ENCODE data around the gene LYPD1.

The LYPD1 gene

GRCh38 chr2:132599556-132599955, 70.4 kb downstream of the LYPD1 start:
- in situ Hi-C loops (cut with MboI; ENCODE audit: low sequenced_read_pairs), result no loop called here

DNA sequence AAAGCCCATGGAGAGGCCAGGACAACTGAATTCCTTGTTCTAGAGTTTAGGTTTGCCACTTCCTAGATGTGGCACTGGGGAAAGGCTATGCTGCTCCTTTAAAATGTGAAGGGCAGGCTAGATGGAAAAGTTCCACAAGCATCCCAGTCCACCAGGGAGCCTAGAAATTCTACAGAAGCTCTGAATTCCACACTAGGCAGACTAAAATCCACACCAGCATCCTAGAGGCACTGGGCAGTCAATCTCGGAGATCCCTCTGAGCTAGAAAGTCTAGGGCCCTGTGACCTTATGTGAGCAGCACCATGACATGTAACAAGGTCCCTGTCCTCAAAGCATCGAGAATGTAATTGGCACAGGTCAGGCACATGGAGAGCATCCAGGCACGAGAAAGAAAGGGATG, 71.5 kb downstream of the LYPD1 start:
- in situ Hi-C loops (cut with MboI; ENCODE audit: low sequenced_read_pairs), result no loop called here

GRCh38 chr2:132597831-132598230, 72.2 kb downstream of the LYPD1 start:
- in situ Hi-C loops (cut with MboI; ENCODE audit: low sequenced_read_pairs), result no loop called here

DNA sequence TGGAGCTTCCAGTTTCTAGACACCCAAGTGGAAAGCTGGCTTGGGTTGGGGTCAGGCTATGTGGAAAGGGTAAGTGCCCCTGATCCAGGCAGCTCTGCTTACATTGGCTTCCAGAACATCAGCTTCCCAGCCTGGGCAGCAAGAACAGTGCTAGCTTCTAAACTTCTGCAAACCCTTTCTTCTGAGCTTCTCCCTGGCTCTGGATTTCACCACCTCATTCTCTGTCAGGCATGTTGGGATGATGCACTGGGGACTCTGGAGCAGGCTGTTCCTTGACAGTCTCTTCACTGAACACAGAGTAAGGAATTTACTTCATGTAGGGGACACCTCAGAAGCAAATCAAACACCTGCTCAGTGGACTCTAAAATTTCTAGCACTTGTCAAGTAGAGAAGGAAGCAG, 72.8 kb downstream of the LYPD1 start:
- in situ Hi-C loops (cut with MboI; ENCODE audit: low sequenced_read_pairs), result no loop called here

- in situ Hi-C loops (cut with MboI; ENCODE audit: low sequenced_read_pairs), result no loop called here
These were observed 74.3 kb downstream of the LYPD1 start for GRCh38 chr2:132595693-132596092.

GRCh38 chr2:132595186-132595585, 74.8 kb downstream of the LYPD1 start:
- in situ Hi-C loops (cut with MboI; ENCODE audit: low sequenced_read_pairs), result no loop called here

All from HL-60/S4 treated with retinoic acid at 250 ng/mL for 4 days and 3 days (cell line).